SK-N-SH (cell line): ENCODE results near the gene RAD51B.

Experiments used
- CTCF ChIP-seq: fragments of 200-600 bp; sonication (generic); IDR thresholded peaks from 2 replicates; pipeline ENCODE4 v1.6.1; 2017; ENCODE audit warnings: antibody characterized with exemption, mild to moderate bottlenecking, moderate library complexity
- GABPA ChIP-seq: IDR thresholded peaks from 2 replicates; pipeline ENCODE4 v1.4.0; 2012; ENCODE audit warnings: low read depth, mild to moderate bottlenecking
- MXI1 ChIP-seq: IDR thresholded peaks from 2 replicates; pipeline ENCODE4 v1.6.1; 2012; ENCODE audit warnings: mild to moderate bottlenecking, low read depth, low read length, improper control_type of control experiment
- POLR2AphosphoS5 ChIP-seq: IDR thresholded peaks from 2 replicates; pipeline ENCODE4 v1.6.1; 2012; ENCODE audit warnings: low read depth, low read length
- RCOR1 ChIP-seq: fragments of 150-350 bp; IDR thresholded peaks from 2 replicates; pipeline ENCODE4 v1.6.1; 2017; ENCODE audit warnings: antibody characterized with exemption, low read length
- SIN3A ChIP-seq: IDR thresholded peaks from 2 replicates; pipeline ENCODE4 v1.6.1; 2012; ENCODE audit warnings: low read depth, mild to moderate bottlenecking, low read length, moderate library complexity, borderline replicate concordance
- SMC3 ChIP-seq: IDR thresholded peaks from 2 replicates; pipeline ENCODE4 v1.6.1; 2012; ENCODE audit warnings: low read depth, low read length, improper control_type of control experiment
- TF ChIP-seq, protein P1 (sequence below): fragments of 150-350 bp; IDR thresholded peaks from 2 replicates; pipeline ENCODE4 v1.6.1; 2017; ENCODE audit warnings: antibody characterized with exemption, low read length, low read depth, borderline replicate concordance

GRCh38 chr14:68065322-68065721 lies 245.7 kb downstream of the RAD51B start:
- TF ChIP-seq RCOR1 (no peak), CTCF (no peak), MXI1 (no peak), GABPA (no peak), POLR2AphosphoS5 (no peak), SMC3 (no peak), SIN3A (no peak)
- TF ChIP-seq, protein P1, sequence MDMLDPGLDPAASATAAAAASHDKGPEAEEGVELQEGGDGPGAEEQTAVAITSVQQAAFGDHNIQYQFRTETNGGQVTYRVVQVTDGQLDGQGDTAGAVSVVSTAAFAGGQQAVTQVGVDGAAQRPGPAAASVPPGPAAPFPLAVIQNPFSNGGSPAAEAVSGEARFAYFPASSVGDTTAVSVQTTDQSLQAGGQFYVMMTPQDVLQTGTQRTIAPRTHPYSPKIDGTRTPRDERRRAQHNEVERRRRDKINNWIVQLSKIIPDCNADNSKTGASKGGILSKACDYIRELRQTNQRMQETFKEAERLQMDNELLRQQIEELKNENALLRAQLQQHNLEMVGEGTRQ = no peak
